Mesothelial cell of epicardium (in vitro differentiated cells): ENCODE data around the gene LRRC58. TPM values are rescaled to one million over a fixed set of nuclear protein-coding genes. Genes with fewer than 3 reads are reported as not detected.

Experiments
- DNase-seq, 2 experiments: peaks; one replicate each; pipeline ENCODE4 v3.0.0; 2021; ENCODE audit warnings: low spot score in 2 of 2; ENCODE audit not compliant: unreplicated experiment in 2 of 2
- H3K27ac Mint-ChIP-seq: 2 replicates; pipeline ENCODE4 v1.8.0; 2021; ENCODE audit warnings: mixed read lengths
- H3K27me3 Mint-ChIP-seq: 2 replicates; pipeline ENCODE4 v1.8.0; 2021; ENCODE audit warnings: low read depth, mixed read lengths
- H3K36me3 Mint-ChIP-seq: 2 replicates; pipeline ENCODE4 v1.8.0; 2021; ENCODE audit warnings: mixed read lengths
- H3K4me1 Mint-ChIP-seq: 2 replicates; pipeline ENCODE4 v1.8.0; 2021; ENCODE audit warnings: mixed read lengths
- H3K4me3 Mint-ChIP-seq: 2 replicates; pipeline ENCODE4 v1.8.0; 2021; ENCODE audit warnings: mild to moderate bottlenecking, moderate library complexity, mixed read lengths
- H3K9me3 Mint-ChIP-seq: 2 replicates; pipeline ENCODE4 v1.8.0; 2021; ENCODE audit warnings: mixed read lengths
- CTCF ChIP-seq: fragments of 200-600 bp; sonication (generic); IDR thresholded peaks from one replicate; pipeline ENCODE4 v1.5.0; 2021; ENCODE audit warnings: antibody characterized with exemption; ENCODE audit not compliant: unreplicated experiment
- total RNA-seq: library from RNA; stranded (reverse); gene quantifications from 3 replicates; pipeline ENCODE4 v1.2.1, GENCODE V29; 2021

Gene LRRC58
- total RNA-seq, 1 donor from 2014 or later: 18.7 TPM

- H3K36me3 Mint-ChIP-seq: peaks cover 30% of the 10 kb centered on the region
- no peak overlapping the region for H3K27ac Mint-ChIP-seq
- no peak for TF ChIP-seq CTCF
- no peak for DNase-seq
- H3K4me1 Mint-ChIP-seq: peaks cover 9% of the 10 kb centered on the region
- H3K9me3 Mint-ChIP-seq: peaks cover 33% of the 10 kb centered on the region
- no peaks in the 10 kb centered on the region for H3K27me3 Mint-ChIP-seq
- H3K4me3 Mint-ChIP-seq: no peak overlapping the region
Observed at GRCh38 chr3:120311863-120312794, 37.0 kb downstream of the LRRC58 start.

GRCh38 chr3:120306519-120307455 is 42.4 kb downstream of the LRRC58 start:
- Mint-ChIP-seq H3K27me3 (no peaks in the 10 kb centered on the region), H3K27ac (no peak overlapping the region)
- DNase-seq: no peak

GRCh38 chr3:120304616-120305015 is 44.5 kb downstream of the LRRC58 start:
- peak overlapping the region; percentile 83 for H3K27ac Mint-ChIP-seq
- H3K27me3 Mint-ChIP-seq: no peaks in the 10 kb centered on the region
- H3K36me3 Mint-ChIP-seq: no peaks in the 10 kb centered on the region
- peaks cover 31% of the 10 kb centered on the region for H3K4me1 Mint-ChIP-seq
- TF ChIP-seq CTCF: no peak
- DNase-seq: no peak
- no peaks in the 10 kb centered on the region for H3K9me3 Mint-ChIP-seq
- peak overlapping the region; percentile 1 for H3K4me3 Mint-ChIP-seq

More at GRCh38 chr3:120306519-120307455, 42.4 kb downstream of the LRRC58 start:
- H3K4me1 Mint-ChIP-seq: peaks cover 35% of the 10 kb centered on the region
- no peak overlapping the region for H3K4me3 Mint-ChIP-seq
- no peaks in the 10 kb centered on the region for H3K9me3 Mint-ChIP-seq
- no peaks in the 10 kb centered on the region for H3K36me3 Mint-ChIP-seq
- TF ChIP-seq CTCF: no peak

GRCh38 chr3:120302361-120302760 is 46.8 kb downstream of the LRRC58 start:
- TF ChIP-seq CTCF: no peak
- H3K9me3 Mint-ChIP-seq: no peaks in the 10 kb centered on the region
- no peaks in the 10 kb centered on the region for H3K27me3 Mint-ChIP-seq
- DNase-seq: no peak
- no peaks in the 10 kb centered on the region for H3K36me3 Mint-ChIP-seq
- peak overlapping the region; percentile 86 for H3K27ac Mint-ChIP-seq
- peaks cover 35% of the 10 kb centered on the region for H3K4me1 Mint-ChIP-seq
- no peak overlapping the region for H3K4me3 Mint-ChIP-seq

GRCh38 chr3:120300971-120301370 is 48.2 kb downstream of the LRRC58 start:
- H3K4me3 Mint-ChIP-seq: no peak overlapping the region
- H3K36me3 Mint-ChIP-seq: no peaks in the 10 kb centered on the region
- no peak overlapping the region for H3K27ac Mint-ChIP-seq
- DNase-seq: no peak
- H3K9me3 Mint-ChIP-seq: peaks cover 6% of the 10 kb centered on the region
- H3K4me1 Mint-ChIP-seq: peaks cover 35% of the 10 kb centered on the region
- H3K27me3 Mint-ChIP-seq: peaks cover 2% of the 10 kb centered on the region
- TF ChIP-seq CTCF: no peak
